ENCODE measurements around the gene ANAPC2. TPM values are rescaled to one million over a fixed set of nuclear protein-coding genes. Genes with fewer than 3 reads are reported as not detected.

Gene ANAPC2
- total RNA-seq, 1 donor from 2014 or later: 58.2 TPM

DNA sequence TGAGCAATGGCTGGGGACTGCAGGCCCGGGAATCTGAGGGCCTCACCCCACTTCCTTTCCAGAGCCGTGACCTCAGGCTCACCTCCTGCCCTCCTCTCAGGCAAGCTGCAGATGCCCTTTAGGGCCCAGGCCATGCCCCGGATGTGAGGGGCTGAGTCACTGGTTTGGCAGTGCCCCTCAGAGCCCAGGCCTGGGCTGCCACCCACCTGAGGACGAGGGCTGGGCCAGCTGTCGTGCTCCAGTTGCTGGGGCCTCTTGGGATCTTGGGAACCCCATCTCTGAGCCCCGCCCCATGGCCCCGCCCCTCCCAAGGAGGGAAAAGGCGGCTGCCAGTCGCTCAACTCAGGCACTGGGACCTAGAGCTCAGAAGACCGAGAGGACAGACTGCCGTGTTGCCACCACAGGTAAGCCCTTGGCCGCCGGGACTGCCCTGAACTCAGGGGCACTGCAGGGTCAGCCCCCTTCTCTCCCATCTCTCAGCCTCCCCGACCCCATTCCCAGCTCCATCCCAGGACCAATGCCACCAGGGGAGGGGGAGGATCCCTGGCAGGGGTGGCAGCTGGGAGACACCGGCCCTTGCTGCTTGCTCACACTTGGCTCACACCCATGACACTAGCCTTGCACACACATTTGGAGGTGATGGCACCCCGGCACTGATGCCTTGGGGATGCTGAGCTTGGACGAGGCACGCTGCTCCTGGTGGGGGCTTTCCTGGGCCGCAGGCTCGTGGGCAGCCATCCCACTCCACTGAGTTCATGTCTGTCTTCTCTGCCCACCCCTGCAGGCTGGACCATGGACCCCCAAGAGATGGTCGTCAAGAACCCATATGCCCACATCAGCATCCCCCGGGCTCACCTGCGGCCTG lies 36.7 kb upstream of the ANAPC2 start, which contains the start of gene CYSRT1:
Gene CYSRT1 (plus strand): TSS at position 345 of the 865 bp plus-strand sequence. CDS start 448 bp downstream, at position 793.
- peaks cover 30% of the 10 kb centered on the region for H3K4me1 ChIP-seq

DNA sequence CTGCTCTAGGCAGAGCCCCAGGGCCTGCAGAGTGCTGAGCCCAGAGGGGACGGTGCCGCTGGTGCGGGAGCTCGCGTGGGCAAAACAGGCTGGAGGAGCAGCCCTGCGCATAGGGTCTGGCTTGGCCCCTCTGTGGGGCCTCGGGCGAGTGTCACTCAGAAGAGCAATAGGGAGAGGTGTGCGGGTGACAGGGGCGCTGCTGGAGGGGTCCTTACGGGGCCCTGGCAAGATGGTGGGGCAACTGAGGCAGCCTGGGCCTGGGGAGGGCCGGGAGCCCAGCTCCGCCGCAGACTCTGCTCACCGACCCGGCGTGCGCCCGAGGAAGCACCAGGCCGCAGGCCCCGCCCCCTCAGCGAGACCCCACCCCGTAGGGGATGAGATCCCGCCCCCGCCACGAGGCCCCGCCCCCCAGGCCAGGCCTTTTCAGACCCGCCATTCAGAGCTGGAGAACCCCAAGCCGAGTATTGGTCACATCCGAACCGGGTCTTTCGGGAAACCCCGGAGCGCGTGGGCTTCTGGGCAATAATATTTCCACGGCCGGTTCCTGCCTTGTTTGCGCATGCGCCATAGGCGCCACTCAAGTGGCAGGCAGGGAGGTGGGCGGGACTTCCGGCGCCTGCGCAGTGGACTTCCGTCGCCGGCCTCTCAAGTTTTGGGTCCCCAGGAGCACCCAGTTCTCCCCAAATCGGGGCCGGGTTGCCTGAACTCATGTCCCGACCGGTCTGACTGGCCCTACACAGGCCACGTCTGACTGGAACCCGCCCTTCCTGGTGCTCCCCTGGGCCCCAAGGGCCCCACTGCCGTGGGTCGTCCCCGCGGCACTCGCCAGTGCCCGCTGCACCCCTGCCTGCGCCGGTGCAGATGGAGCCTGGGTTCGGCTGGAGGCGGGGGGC lies 35.0 kb upstream of the ANAPC2 start:
- H3K4me1 ChIP-seq: peaks cover 39% of the 10 kb centered on the region

More for the DNA sequence above, 36.7 kb upstream of the ANAPC2 start, which contains the start of gene CYSRT1:
- intact Hi-C loops (cut with DNase I): no loop called here
- Histone ChIP-seq H3K4me3 (peak within 1 kb of the TSS; percentile 78), H3K27ac (peak within 1 kb of the TSS; percentile 91), H3K36me3 (no peaks in the 10 kb centered on the region), H3K27me3 (ENCODE audit: low read depth) (peaks cover 16% of the 10 kb centered on the region), H3K9me3 (no peaks in the 10 kb centered on the region)
- TF ChIP-seq, protein P1, sequence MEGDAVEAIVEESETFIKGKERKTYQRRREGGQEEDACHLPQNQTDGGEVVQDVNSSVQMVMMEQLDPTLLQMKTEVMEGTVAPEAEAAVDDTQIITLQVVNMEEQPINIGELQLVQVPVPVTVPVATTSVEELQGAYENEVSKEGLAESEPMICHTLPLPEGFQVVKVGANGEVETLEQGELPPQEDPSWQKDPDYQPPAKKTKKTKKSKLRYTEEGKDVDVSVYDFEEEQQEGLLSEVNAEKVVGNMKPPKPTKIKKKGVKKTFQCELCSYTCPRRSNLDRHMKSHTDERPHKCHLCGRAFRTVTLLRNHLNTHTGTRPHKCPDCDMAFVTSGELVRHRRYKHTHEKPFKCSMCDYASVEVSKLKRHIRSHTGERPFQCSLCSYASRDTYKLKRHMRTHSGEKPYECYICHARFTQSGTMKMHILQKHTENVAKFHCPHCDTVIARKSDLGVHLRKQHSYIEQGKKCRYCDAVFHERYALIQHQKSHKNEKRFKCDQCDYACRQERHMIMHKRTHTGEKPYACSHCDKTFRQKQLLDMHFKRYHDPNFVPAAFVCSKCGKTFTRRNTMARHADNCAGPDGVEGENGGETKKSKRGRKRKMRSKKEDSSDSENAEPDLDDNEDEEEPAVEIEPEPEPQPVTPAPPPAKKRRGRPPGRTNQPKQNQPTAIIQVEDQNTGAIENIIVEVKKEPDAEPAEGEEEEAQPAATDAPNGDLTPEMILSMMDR (IDR thresholded peaks at IDR 0.05): no peak
- ATAC-seq: no peak
- DNase-seq: no peak

DNA sequence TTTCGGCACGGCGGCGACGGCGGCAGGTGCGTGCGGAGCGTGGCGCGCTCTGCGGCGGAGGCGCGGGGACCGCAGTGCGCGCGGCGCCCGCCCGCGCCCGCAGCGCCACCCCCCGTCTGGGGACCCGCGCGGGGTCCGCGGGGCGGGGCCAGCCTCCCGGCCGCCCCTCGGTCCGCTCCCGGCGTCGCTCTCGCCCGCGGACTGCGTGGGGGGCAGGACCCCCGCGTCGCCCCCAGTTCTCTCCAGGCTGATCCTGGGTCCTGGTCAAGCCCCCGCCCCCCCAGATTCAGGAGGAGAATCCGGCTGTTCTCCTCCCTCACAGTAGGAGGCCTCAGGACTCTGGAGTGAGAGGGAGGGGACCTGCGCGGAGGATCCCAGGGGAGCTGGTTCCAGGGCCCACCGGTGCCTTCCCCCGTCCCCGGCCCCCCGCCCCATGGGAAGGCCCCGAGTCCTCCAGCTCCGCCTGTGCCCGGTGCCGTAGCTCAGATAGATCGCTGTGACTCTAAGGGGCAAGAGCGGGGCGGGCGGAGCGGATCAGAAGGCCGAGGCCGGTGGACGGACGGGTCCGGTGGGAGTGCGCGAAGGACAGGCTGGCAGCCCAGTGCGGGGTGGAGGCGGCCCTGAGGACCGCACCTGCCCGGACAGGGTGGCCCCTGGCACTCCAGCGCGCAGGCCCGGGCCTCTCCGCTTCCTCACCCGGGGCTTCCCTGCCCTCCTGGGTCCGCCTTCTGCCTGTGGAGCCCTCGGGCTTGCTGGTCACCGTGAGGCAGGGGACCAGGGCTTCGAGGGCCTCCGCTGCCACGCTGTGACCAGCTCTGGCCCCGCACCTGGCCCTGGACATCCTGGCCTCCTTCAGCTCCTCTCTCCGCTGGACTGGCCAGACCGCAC lies 34.1 kb upstream of the ANAPC2 start, which contains the start of gene RNF208:
Gene RNF208 (minus strand): TSS at position 51 of the 888 bp plus-strand sequence. CDS start 1,028 bp downstream, outside the sequence.
- H3K27me3 ChIP-seq (ENCODE audit: low read depth): no peaks in the 10 kb centered on the region
- DNase-seq (no peak), ATAC-seq (peak; percentile 2 to 7)
- H3K9me3 ChIP-seq: no peaks in the 10 kb centered on the region
- intact Hi-C loops (cut with DNase I): no loop called here
- peak within 1 kb of the TSS; percentile 78 for H3K4me3 ChIP-seq
- TF ChIP-seq, protein P1 (IDR thresholded peaks at IDR 0.05): no peak
- no peaks in the 10 kb centered on the region for H3K36me3 ChIP-seq
- peaks cover 48% of the 10 kb centered on the region for H3K4me1 ChIP-seq
- peak within 1 kb of the TSS; percentile 91 for H3K27ac ChIP-seq

More for the DNA sequence above, 35.0 kb upstream of the ANAPC2 start:
- Histone ChIP-seq H3K4me3 (peak overlapping the region; percentile 78), H3K9me3 (no peaks in the 10 kb centered on the region), H3K27ac (peak overlapping the region; percentile 91), H3K36me3 (no peaks in the 10 kb centered on the region), H3K27me3 (ENCODE audit: low read depth) (no peaks in the 10 kb centered on the region)
- DNase-seq (peak; percentile 98), ATAC-seq (peak; percentile 90 to 92)
- intact Hi-C loops (cut with DNase I): no loop called here
- TF ChIP-seq, protein P1 (IDR thresholded peaks at IDR 0.05): no peak

DNA sequence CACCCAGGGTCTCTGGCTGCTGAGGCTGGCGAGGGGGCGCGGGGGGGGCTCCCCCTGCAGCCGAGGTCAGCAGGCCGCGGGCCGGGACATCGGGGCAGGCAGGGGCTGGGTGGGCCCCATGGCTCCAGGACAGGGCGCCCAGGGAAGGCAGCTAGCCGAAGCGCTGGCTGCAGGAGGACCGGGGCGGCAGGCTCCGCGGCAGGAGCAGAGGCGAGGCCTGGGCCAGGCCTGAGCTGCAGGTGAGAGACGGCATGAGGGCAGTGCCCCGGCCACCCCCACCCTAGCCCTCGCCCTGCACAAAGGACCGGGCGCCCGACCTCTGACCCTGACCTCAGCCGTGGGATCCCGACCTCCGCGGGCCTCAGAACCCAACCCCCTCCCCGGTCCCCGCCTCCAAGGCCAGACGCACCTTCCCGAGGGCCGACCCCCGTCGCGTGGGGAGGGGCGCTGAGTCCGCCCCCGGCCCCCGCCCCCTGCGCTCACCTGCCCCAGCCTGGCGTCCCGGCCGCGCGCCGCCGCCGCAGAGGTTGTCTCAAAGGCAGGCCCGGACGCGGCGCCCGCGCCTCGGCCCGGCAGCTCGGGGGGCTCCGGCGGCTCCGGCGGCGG lies 33.2 kb upstream of the ANAPC2 start:
- H3K36me3 ChIP-seq: peaks cover under 1% of the 10 kb centered on the region
- no peak overlapping the region for H3K27ac ChIP-seq
- intact Hi-C loops (cut with DNase I): no loop called here
- DNase-seq (no peak), ATAC-seq (no peak)
- H3K9me3 ChIP-seq: no peaks in the 10 kb centered on the region
- TF ChIP-seq, protein P1 (IDR thresholded peaks at IDR 0.05): no peak
- no peaks in the 10 kb centered on the region for H3K27me3 ChIP-seq (ENCODE audit: low read depth)
- H3K4me1 ChIP-seq: peaks cover 46% of the 10 kb centered on the region
- peak overlapping the region; percentile 50 for H3K4me3 ChIP-seq
